Left ventricle myocardium inferior (tissue), 1 donor: Measurements from ENCODE around the gene IL2RA. TPM values are rescaled to one million over a fixed set of nuclear protein-coding genes. Genes with fewer than 3 reads are reported as not detected.
A peak's percentile ranks its signal among the peaks of the same experiment; 100 is the strongest.

Experiments used
- DNase-seq: peaks from one replicate; pipeline ENCODE4 v3.0.0-alpha.2; 2020
- H3K27ac ChIP-seq: fragments of 200-600 bp; replicated peaks from 2 replicates; pipeline ENCODE4 v1.8.0; 2021
- H3K27me3 ChIP-seq: fragments of 200-600 bp; 2 replicates; pipeline ENCODE4 v1.8.0; 2021; ENCODE audit warnings: low read depth
- H3K36me3 ChIP-seq: fragments of 200-600 bp; 2 replicates; pipeline ENCODE4 v1.8.0; 2021
- H3K4me1 ChIP-seq: fragments of 200-600 bp; 2 replicates; pipeline ENCODE4 v1.8.0; 2021
- H3K4me3 ChIP-seq: fragments of 200-600 bp; 2 replicates; pipeline ENCODE4 v1.8.0; 2021; ENCODE audit warnings: mild to moderate bottlenecking, moderate library complexity
- H3K9me3 ChIP-seq: fragments of 200-600 bp; replicated peaks from 2 replicates; pipeline ENCODE4 v1.8.0; 2021
- intact Hi-C: fragments of 100-400 bp; cut with micrococcal nuclease; formaldehyde crosslinking; loops from one replicate; pipeline ENCODE4 v1.11.0; 2022
- total RNA-seq: library from RNA; stranded (reverse); fragmentation: NEBNext Ultra II Directional; extraction: Animal tissue kit (Norgen Biotek cat#: 25700); gene quantifications from one replicate; pipeline ENCODE4 v1.2.1, GENCODE V29; 2021
- TF ChIP-seq, protein P1 (sequence below): fragments of 200-600 bp; IDR thresholded peaks from 2 replicates; pipeline ENCODE4 v1.8.0; 2021; ENCODE audit warnings: antibody characterized with exemption, mild to moderate bottlenecking, borderline replicate concordance
- donor health status: DM: no; HTN: yes; CAD: no; lungs with severe emphysema.

The IL2RA gene
- total RNA-seq, 1 donor from 2014 or later = 2.3 TPM

DNA sequence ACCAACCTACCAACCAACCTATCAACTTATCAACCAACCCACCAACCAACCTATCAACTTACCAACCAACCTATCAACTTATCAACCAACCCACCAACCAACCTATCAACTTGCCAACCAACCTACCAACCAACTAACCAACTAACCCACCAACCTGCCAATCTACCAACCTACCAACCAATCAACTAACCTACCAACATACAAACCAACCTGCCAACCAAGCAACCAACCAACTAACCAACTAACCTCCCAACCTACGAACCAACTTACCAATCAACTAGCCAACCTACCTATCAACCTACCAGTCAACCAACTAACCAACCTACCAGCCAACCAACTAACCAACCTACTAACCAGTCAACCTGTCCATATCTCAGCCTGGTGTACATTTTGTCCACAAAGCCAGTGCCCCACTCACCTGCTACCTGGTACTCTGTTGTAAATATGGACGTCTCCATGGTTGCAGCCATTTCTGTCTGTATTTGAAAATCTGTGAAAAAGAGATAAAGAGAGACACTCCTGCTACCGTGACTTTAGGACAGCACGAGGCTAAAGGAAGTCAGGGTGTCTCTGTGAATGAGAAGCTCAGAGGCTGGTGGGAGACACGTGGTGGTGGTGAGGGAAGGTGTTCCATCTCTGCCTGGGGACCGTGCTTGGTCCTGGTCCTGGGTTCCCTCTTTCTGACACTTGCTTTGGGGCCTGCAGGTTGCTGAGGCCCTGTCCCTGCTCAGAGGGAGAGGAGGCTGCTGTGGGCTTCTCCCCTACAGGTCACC is 43.0 kb downstream of the IL2RA start:
- Histone ChIP-seq H3K9me3 (no peaks in the 10 kb centered on the region), H3K4me3 (no peak overlapping the region), H3K27me3 (no peaks in the 10 kb centered on the region), H3K27ac (peak overlapping the region; percentile 75), H3K36me3 (no peaks in the 10 kb centered on the region), H3K4me1 (peaks cover 9% of the 10 kb centered on the region)
- intact Hi-C loops = loop anchor here (10.0 kb wide), 1 partner anchor 386 kb away; no protein-coding TSS in a partner anchor
- TF ChIP-seq, protein P1, sequence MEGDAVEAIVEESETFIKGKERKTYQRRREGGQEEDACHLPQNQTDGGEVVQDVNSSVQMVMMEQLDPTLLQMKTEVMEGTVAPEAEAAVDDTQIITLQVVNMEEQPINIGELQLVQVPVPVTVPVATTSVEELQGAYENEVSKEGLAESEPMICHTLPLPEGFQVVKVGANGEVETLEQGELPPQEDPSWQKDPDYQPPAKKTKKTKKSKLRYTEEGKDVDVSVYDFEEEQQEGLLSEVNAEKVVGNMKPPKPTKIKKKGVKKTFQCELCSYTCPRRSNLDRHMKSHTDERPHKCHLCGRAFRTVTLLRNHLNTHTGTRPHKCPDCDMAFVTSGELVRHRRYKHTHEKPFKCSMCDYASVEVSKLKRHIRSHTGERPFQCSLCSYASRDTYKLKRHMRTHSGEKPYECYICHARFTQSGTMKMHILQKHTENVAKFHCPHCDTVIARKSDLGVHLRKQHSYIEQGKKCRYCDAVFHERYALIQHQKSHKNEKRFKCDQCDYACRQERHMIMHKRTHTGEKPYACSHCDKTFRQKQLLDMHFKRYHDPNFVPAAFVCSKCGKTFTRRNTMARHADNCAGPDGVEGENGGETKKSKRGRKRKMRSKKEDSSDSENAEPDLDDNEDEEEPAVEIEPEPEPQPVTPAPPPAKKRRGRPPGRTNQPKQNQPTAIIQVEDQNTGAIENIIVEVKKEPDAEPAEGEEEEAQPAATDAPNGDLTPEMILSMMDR = no peak
- no peak for DNase-seq

DNA sequence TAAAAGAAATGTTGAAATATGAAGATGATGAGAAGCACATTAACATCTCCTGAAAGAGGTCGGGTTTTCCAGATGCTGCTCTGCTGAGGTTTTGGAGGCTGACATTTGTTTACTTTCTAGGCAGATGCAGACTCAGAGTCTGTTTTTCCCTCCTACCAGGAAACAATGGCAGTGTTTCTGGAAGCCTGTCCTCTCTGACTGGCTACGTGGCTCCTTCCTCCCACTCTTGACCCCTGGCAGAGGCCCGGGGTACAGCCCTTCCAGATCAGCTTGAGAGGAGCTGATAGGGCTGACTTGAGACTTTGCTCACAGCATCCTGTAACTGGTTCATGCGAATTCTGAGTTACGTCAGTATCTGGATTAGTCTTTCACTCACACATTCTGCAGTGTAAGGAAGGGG is 43.7 kb downstream of the IL2RA start:
- peak overlapping the region; percentile 75 for H3K27ac ChIP-seq

DNA sequence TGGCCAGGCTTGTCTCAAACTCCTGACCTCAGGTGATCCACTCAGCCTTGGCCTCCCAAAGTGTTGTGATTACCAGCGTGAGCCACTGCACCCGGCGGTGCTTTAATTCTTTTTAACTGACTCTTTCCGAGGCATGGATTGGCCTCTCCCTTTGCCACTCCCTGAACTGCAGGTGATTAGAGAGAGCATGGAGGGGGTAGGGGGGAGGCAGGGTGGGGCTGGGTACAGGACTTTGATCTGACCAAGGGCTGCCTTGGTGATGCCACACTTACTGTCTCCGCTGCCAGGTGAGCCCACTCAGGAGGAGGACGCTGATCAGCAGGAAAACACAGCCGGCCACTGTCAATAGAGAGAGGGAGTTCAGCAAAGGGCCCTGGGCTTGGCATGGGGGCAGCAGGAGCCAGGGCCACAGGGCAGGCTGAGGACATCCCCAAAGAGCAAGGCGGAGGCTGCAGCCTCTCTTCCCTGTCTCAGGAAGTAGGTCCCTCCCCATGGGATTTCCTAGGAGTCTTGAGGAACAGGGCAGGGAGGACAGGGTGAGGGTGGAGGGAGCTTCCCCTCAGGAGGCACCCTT is 44.3 kb downstream of the IL2RA start:
- TF ChIP-seq, protein P1 = no peak
- Histone ChIP-seq H3K4me1 (peaks cover 9% of the 10 kb centered on the region), H3K36me3 (no peaks in the 10 kb centered on the region), H3K4me3 (no peak overlapping the region), H3K27me3 (no peaks in the 10 kb centered on the region), H3K9me3 (no peaks in the 10 kb centered on the region), H3K27ac (peak overlapping the region; percentile 75)
- DNase-seq = no peak
- intact Hi-C loops = loop anchor here (10.0 kb wide), 1 partner anchor 387 kb away; no protein-coding TSS in a partner anchor

More for the DNA sequence above, 43.7 kb downstream of the IL2RA start:
- peak; percentile 48 for DNase-seq
- intact Hi-C loops = loop anchor here (10.0 kb wide), 1 partner anchor 386 kb away; no protein-coding TSS in a partner anchor
- H3K9me3 ChIP-seq = no peaks in the 10 kb centered on the region
- H3K36me3 ChIP-seq = no peaks in the 10 kb centered on the region
- TF ChIP-seq, protein P1 = no peak
- no peaks in the 10 kb centered on the region for H3K27me3 ChIP-seq
- peaks cover 9% of the 10 kb centered on the region for H3K4me1 ChIP-seq
- no peak overlapping the region for H3K4me3 ChIP-seq

DNA sequence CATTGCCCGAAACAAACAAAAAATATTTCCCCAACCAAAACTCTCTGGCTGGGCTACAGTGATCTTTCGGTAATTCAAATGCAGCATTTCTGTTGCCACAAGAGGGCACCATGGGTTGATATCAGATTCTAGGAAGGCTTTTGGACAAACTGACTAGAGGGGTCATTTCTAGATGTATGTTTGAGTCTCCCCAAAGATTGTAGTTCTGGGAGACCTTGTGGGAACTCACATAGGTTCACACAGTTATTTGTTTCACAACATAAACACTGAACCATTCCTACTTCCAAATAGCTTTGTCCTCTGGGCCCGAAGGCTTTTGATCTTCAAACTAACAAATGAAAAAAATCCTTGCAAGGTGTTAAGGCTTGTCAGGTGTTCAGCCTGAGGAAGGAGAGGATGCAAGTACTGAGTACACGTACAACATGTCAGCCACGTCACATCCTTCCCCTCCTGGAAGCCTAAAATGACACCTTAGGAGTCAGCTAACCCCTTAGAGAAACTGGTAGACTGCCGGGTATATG is 47.9 kb downstream of the IL2RA start:
- TF ChIP-seq, protein P1 = peak; percentile 86
- DNase-seq = no peak
- H3K27ac ChIP-seq = peak overlapping the region; percentile 36
- intact Hi-C loops = loop anchor here (5.0 to 10.0 kb wide), 2 partner anchors 73 to 390 kb away; partner anchors contain the start of gene RBM17
- H3K9me3 ChIP-seq = no peaks in the 10 kb centered on the region
- peaks cover 9% of the 10 kb centered on the region for H3K4me1 ChIP-seq
- H3K4me3 ChIP-seq = no peak overlapping the region
- H3K36me3 ChIP-seq = no peaks in the 10 kb centered on the region
- H3K27me3 ChIP-seq = no peaks in the 10 kb centered on the region

DNA sequence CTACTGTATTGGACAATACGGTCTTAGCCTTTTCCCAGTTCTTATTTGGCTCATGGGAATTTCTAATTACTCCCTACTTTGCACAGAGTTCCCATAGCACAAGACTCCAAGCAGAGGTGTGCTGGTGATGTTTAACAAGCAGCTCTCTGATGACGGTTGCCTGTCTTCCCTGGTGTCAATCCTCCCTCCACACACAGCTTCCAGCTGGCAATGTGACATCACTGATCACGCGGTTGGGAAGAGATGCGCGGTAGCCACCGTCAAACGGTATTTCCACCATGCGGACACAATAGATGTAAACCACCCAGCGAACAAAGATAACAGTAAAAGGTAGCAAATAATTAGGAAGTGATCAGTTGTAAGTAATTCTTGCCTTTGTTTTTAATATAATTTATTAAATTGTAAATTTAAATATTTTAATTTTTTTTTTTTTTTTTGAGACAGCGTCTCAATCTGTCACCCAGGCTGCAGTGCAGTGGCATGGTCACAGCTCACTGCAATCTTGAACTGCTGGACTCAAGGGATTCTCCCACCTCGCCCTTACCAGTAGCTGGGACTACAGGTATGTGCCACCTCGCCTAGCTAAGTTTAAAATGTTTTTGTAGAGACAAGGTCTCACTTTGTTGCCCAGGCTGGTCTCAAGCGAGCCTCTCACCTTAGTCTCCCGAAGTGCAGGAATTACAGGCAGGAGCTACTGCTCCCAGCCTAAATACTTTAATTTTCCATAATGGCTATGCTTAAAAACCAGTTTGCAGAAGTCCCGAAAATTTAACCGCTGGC is 48.6 kb downstream of the IL2RA start:
- no peak for DNase-seq
- Histone ChIP-seq H3K4me1 (peaks cover 9% of the 10 kb centered on the region), H3K9me3 (no peaks in the 10 kb centered on the region), H3K4me3 (no peak overlapping the region), H3K27ac (peak overlapping the region; percentile 36), H3K36me3 (no peaks in the 10 kb centered on the region), H3K27me3 (no peaks in the 10 kb centered on the region)
- TF ChIP-seq, protein P1 = no peak
- intact Hi-C loops = loop anchor here (5.0 to 10.0 kb wide), 2 partner anchors 74 to 391 kb away; partner anchors contain the start of gene RBM17
